GM12891 (cell line): ENCODE data around the gene IRF1.

Experiments used
- PAX5 ChIP-seq: IDR thresholded peaks from 2 replicates; pipeline ENCODE4 v1.6.1; 2011; ENCODE audit warnings: low read length, moderate library complexity, mild to moderate bottlenecking; ENCODE audit not compliant: insufficient read depth, severe bottlenecking
- POLR2A ChIP-seq: IDR thresholded peaks from 2 replicates; pipeline ENCODE4 v1.6.1; 2011; ENCODE audit warnings: low read depth, low read length, control low read depth
- POLR2AphosphoS5 ChIP-seq: IDR thresholded peaks from 2 replicates; pipeline ENCODE4 v1.6.1; 2011; ENCODE audit warnings: low read depth, low read length, control low read depth
- SPI1 ChIP-seq: IDR thresholded peaks from 2 replicates; pipeline ENCODE4 v1.6.1; 2011; ENCODE audit warnings: low read depth, low read length, control low read depth
- TAF1 ChIP-seq: IDR thresholded peaks from 2 replicates; pipeline ENCODE4 v1.6.1; 2011; ENCODE audit warnings: low read depth, low read length, control low read depth

- TF ChIP-seq POLR2A, result no peak
- no peak for TF ChIP-seq TAF1
- no peak; the same call in 1 of the 2 replicates for TF ChIP-seq POLR2AphosphoS5
- TF ChIP-seq SPI1, result no peak
- no peak for TF ChIP-seq PAX5
Observed at GRCh38 chr5:132480546-132480892, 10.1 kb downstream of the IRF1 start.
